ENCODE data around the gene USP37.

The USP37 gene

GRCh38 chr2:218478544-218478943, 89.6 kb downstream of the USP37 start:
- TF ChIP-seq SIN3A (IDR thresholded peaks at IDR 0.05; ENCODE audit: borderline replicate concordance, insufficient read depth, low read length) (no peak), POLR2AphosphoS5 (IDR thresholded peaks at IDR 0.05; ENCODE audit: low read depth, low read length) (no peak), TAF1 (IDR thresholded peaks at IDR 0.05; ENCODE audit: borderline replicate concordance, insufficient read depth, low read length) (no peak), FOXP2 (optimal IDR thresholded peaks at IDR 0.05; ENCODE audit: borderline replicate concordance, extremely low read depth, extremely low read length, insufficient read depth) (no peak)

DNA sequence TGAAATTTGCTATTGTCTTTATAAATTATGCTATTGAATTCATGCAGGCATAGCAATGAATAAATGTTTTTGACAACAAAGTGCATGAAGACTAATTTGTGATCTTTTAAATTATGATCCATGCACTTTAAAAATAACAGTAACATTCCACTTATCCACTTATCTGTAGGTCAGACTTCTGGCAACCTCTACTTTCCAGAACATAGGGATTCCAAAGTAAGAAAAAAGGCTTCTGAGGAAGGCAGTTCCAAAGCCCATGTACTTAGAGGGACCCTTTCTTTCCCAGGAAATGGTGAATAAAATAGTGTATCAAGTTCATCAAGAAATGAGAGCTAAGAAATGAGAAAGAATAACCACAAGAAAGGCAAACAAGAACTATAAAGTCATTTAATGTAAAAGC, 90.9 kb downstream of the USP37 start:
- TF ChIP-seq, protein P1, sequence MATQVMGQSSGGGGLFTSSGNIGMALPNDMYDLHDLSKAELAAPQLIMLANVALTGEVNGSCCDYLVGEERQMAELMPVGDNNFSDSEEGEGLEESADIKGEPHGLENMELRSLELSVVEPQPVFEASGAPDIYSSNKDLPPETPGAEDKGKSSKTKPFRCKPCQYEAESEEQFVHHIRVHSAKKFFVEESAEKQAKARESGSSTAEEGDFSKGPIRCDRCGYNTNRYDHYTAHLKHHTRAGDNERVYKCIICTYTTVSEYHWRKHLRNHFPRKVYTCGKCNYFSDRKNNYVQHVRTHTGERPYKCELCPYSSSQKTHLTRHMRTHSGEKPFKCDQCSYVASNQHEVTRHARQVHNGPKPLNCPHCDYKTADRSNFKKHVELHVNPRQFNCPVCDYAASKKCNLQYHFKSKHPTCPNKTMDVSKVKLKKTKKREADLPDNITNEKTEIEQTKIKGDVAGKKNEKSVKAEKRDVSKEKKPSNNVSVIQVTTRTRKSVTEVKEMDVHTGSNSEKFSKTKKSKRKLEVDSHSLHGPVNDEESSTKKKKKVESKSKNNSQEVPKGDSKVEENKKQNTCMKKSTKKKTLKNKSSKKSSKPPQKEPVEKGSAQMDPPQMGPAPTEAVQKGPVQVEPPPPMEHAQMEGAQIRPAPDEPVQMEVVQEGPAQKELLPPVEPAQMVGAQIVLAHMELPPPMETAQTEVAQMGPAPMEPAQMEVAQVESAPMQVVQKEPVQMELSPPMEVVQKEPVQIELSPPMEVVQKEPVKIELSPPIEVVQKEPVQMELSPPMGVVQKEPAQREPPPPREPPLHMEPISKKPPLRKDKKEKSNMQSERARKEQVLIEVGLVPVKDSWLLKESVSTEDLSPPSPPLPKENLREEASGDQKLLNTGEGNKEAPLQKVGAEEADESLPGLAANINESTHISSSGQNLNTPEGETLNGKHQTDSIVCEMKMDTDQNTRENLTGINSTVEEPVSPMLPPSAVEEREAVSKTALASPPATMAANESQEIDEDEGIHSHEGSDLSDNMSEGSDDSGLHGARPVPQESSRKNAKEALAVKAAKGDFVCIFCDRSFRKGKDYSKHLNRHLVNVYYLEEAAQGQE (IDR thresholded peaks at IDR 0.05; ENCODE audit: insufficient read depth in 1 of 2, low read depth in 2 of 2, low read length in 2 of 2): no peak
- no peak for TF ChIP-seq TAF1 (IDR thresholded peaks at IDR 0.05; ENCODE audit: borderline replicate concordance, insufficient read depth, low read length)
- TF ChIP-seq POLR2AphosphoS5 (IDR thresholded peaks at IDR 0.05; ENCODE audit: low read depth, low read length): no peak
- no peak for TF ChIP-seq FOXP2 (optimal IDR thresholded peaks at IDR 0.05; ENCODE audit: borderline replicate concordance, extremely low read depth, extremely low read length, insufficient read depth)
- TF ChIP-seq SIN3A (IDR thresholded peaks at IDR 0.05; ENCODE audit: borderline replicate concordance, insufficient read depth, low read length): no peak

GRCh38 chr2:218476676-218477075, 91.5 kb downstream of the USP37 start:
- TF ChIP-seq, protein P1 (IDR thresholded peaks at IDR 0.05; ENCODE audit: insufficient read depth in 1 of 2, low read depth in 2 of 2, low read length in 2 of 2): no peak
- TF ChIP-seq POLR2AphosphoS5 (IDR thresholded peaks at IDR 0.05; ENCODE audit: low read depth, low read length) (no peak), FOXP2 (optimal IDR thresholded peaks at IDR 0.05; ENCODE audit: borderline replicate concordance, extremely low read depth, extremely low read length, insufficient read depth) (no peak)

GRCh38 chr2:218474527-218474926, 93.6 kb downstream of the USP37 start:
- TF ChIP-seq, protein P1 (IDR thresholded peaks at IDR 0.05; ENCODE audit: insufficient read depth in 1 of 2, low read depth in 2 of 2, low read length in 2 of 2): no peak
- TF ChIP-seq TAF1 (IDR thresholded peaks at IDR 0.05; ENCODE audit: borderline replicate concordance, insufficient read depth, low read length) (no peak), FOXP2 (optimal IDR thresholded peaks at IDR 0.05; ENCODE audit: borderline replicate concordance, extremely low read depth, extremely low read length, insufficient read depth) (no peak), SIN3A (IDR thresholded peaks at IDR 0.05; ENCODE audit: borderline replicate concordance, insufficient read depth, low read length) (no peak), POLR2AphosphoS5 (IDR thresholded peaks at IDR 0.05; ENCODE audit: low read depth, low read length) (no peak)

GRCh38 chr2:218472988-218473387, 95.2 kb downstream of the USP37 start:
- TF ChIP-seq FOXP2 (optimal IDR thresholded peaks at IDR 0.05; ENCODE audit: borderline replicate concordance, extremely low read depth, extremely low read length, insufficient read depth): no peak
- TF ChIP-seq POLR2AphosphoS5 (IDR thresholded peaks at IDR 0.05; ENCODE audit: low read depth, low read length): no peak
- TF ChIP-seq TAF1 (IDR thresholded peaks at IDR 0.05; ENCODE audit: borderline replicate concordance, insufficient read depth, low read length): no peak

- TF ChIP-seq SIN3A (IDR thresholded peaks at IDR 0.05; ENCODE audit: borderline replicate concordance, insufficient read depth, low read length) (no peak), FOXP2 (optimal IDR thresholded peaks at IDR 0.05; ENCODE audit: borderline replicate concordance, extremely low read depth, extremely low read length, insufficient read depth) (no peak), TAF1 (IDR thresholded peaks at IDR 0.05; ENCODE audit: borderline replicate concordance, insufficient read depth, low read length) (no peak), POLR2AphosphoS5 (IDR thresholded peaks at IDR 0.05; ENCODE audit: low read depth, low read length) (no peak)
- TF ChIP-seq, protein P1 (IDR thresholded peaks at IDR 0.05; ENCODE audit: insufficient read depth in 1 of 2, low read depth in 2 of 2, low read length in 2 of 2): no peak
These were observed 96.2 kb downstream of the USP37 start for GRCh38 chr2:218471982-218472381.

Measured in PFSK-1 (cell line).